Peyer's patch (tissue), 4 donors: Measurements from ENCODE around the gene SAMM50.

Experiments used
- POLR2A ChIP-seq, 2 donors: fragments of 450-650 bp; IDR thresholded peaks; one replicate each; pipeline ENCODE4 v1.5.1; 2017; ENCODE audit warnings: antibody characterized with exemption in 2 of 2, mild to moderate bottlenecking in 2 of 2, moderate library complexity in 2 of 2
- TF ChIP-seq, protein P1 (sequence below), 6 experiments: fragments of 450-650 bp in 4 of 6; fragments of 200-600 bp in 2 of 6; sonication (generic) in 1 of 6; IDR thresholded peaks; one replicate each; pipeline ENCODE4 v1.5.1; 2017 to 2019; ENCODE audit warnings: antibody characterized with exemption in 6 of 6, mild to moderate bottlenecking in 3 of 6, moderate library complexity in 1 of 6

- TF ChIP-seq, protein P1, sequence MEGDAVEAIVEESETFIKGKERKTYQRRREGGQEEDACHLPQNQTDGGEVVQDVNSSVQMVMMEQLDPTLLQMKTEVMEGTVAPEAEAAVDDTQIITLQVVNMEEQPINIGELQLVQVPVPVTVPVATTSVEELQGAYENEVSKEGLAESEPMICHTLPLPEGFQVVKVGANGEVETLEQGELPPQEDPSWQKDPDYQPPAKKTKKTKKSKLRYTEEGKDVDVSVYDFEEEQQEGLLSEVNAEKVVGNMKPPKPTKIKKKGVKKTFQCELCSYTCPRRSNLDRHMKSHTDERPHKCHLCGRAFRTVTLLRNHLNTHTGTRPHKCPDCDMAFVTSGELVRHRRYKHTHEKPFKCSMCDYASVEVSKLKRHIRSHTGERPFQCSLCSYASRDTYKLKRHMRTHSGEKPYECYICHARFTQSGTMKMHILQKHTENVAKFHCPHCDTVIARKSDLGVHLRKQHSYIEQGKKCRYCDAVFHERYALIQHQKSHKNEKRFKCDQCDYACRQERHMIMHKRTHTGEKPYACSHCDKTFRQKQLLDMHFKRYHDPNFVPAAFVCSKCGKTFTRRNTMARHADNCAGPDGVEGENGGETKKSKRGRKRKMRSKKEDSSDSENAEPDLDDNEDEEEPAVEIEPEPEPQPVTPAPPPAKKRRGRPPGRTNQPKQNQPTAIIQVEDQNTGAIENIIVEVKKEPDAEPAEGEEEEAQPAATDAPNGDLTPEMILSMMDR (IDR thresholded peaks at IDR 0.05), result peak; percentile 80 to 92 (median 85)
- TF ChIP-seq POLR2A (IDR thresholded peaks at IDR 0.05), result no peak
These were observed 38.0 kb downstream of the SAMM50 start for GRCh38 chr22:43993072-43993760.
